Measurements from ENCODE around the gene PDIK1L.

The PDIK1L gene

GRCh38 chr1:26171084-26172072 lies 59.8 kb downstream of the PDIK1L start, which contains the start of gene ZNF593OS:
Gene ZNF593OS (minus strand): TSS chr1:26171832. CDS start chr1:26171661, 171 bp downstream.
- DNase-seq, result no peak
- TF ChIP-seq POLR2A (IDR thresholded peaks at IDR 0.05; ENCODE audit: low read length), result no peak
- no peak for TF ChIP-seq GATA1 (IDR thresholded peaks at IDR 0.05; ENCODE audit: low read depth, low read length)

Data from erythroblast (primary cell).